NT2/D1 (cell line): ENCODE results near the gene LEMD2.

Experiments
- YY1 ChIP-seq: IDR thresholded peaks from 2 replicates; pipeline ENCODE4 v1.6.1; 2011; ENCODE audit not compliant: insufficient read length, insufficient read depth
- ZNF274 ChIP-seq: IDR thresholded peaks from 2 replicates; pipeline ENCODE4 v1.6.1; 2011; ENCODE audit warnings: mild to moderate bottlenecking, low read depth, low read length

- no peak for TF ChIP-seq YY1
- no peak for TF ChIP-seq ZNF274
Measured at GRCh38 chr6:33807606-33808005, 18.7 kb upstream of the LEMD2 start.
